ENCODE results near the gene CYP24A1.

DNA sequence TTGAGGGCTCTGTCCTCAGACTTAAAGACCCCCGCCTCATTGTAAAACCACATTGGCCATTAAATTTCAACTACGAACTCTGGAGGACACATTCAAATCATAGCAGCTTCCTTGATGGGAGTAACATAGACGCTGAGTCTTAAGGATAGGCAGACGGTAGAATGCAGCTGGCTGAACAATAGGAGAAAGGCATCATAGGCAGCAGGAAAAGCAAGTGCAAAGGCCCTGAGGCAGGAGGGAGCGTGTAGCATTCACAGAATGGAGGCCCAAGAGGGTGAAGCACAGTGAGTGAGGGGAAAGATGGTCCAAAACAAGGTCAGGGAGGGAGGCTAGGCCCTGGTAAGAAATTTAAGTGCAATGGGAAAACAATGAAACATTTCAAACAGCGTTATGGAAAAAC, 25.5 kb upstream of the CYP24A1 start:
- TF ChIP-seq, protein P1, sequence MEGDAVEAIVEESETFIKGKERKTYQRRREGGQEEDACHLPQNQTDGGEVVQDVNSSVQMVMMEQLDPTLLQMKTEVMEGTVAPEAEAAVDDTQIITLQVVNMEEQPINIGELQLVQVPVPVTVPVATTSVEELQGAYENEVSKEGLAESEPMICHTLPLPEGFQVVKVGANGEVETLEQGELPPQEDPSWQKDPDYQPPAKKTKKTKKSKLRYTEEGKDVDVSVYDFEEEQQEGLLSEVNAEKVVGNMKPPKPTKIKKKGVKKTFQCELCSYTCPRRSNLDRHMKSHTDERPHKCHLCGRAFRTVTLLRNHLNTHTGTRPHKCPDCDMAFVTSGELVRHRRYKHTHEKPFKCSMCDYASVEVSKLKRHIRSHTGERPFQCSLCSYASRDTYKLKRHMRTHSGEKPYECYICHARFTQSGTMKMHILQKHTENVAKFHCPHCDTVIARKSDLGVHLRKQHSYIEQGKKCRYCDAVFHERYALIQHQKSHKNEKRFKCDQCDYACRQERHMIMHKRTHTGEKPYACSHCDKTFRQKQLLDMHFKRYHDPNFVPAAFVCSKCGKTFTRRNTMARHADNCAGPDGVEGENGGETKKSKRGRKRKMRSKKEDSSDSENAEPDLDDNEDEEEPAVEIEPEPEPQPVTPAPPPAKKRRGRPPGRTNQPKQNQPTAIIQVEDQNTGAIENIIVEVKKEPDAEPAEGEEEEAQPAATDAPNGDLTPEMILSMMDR (IDR thresholded peaks at IDR 0.05) = no peak
- TF ChIP-seq POLR2A (IDR thresholded peaks at IDR 0.05) = no peak
